Tibial nerve (tissue), 4 donors: ENCODE data around the gene FBXW7.

Experiments
- CTCF ChIP-seq, 5 experiments: fragments of 200-600 bp in 3 of 5; fragments of 450-650 bp in 2 of 5; sonication (generic) in 3 of 5; IDR thresholded peaks; one replicate each; pipeline ENCODE4 v1.5.1; 2016 to 2019; ENCODE audit warnings: antibody characterized with exemption in 5 of 5, mild to moderate bottlenecking in 3 of 5, moderate library complexity in 2 of 5
- EP300 ChIP-seq, 2 donors: sonication (generic); formaldehyde crosslinking; IDR thresholded peaks; one replicate each; pipeline ENCODE4 v1.6.1; 2017; ENCODE audit warnings: antibody characterized with exemption in 2 of 2, mild to moderate bottlenecking in 1 of 2
- POLR2A ChIP-seq, 2 donors: fragments of 450-650 bp; IDR thresholded peaks; one replicate each; pipeline ENCODE4 v1.6.1; 2017; ENCODE audit warnings: antibody characterized with exemption in 2 of 2, mild to moderate bottlenecking in 2 of 2, moderate library complexity in 2 of 2

- TF ChIP-seq POLR2A (IDR thresholded peaks at IDR 0.05) (no peak), CTCF (IDR thresholded peaks at IDR 0.05) (no peak), EP300 (IDR thresholded peaks at IDR 0.05) (no peak)
These were observed 226.9 kb downstream of the FBXW7 start for GRCh38 chr4:152308951-152309350.
